ENCODE data around the gene TARBP2. TPM values are rescaled to one million over a fixed set of nuclear protein-coding genes. Genes with fewer than 3 reads are reported as not detected.

The TARBP2 gene, protein sequence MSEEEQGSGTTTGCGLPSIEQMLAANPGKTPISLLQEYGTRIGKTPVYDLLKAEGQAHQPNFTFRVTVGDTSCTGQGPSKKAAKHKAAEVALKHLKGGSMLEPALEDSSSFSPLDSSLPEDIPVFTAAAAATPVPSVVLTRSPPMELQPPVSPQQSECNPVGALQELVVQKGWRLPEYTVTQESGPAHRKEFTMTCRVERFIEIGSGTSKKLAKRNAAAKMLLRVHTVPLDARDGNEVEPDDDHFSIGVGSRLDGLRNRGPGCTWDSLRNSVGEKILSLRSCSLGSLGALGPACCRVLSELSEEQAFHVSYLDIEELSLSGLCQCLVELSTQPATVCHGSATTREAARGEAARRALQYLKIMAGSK
- polyA plus RNA-seq (2013, experiment 1 of 2) = 22.2 TPM
- 24.9 TPM for polyA plus RNA-seq (2013, experiment 2 of 2)

DNA sequence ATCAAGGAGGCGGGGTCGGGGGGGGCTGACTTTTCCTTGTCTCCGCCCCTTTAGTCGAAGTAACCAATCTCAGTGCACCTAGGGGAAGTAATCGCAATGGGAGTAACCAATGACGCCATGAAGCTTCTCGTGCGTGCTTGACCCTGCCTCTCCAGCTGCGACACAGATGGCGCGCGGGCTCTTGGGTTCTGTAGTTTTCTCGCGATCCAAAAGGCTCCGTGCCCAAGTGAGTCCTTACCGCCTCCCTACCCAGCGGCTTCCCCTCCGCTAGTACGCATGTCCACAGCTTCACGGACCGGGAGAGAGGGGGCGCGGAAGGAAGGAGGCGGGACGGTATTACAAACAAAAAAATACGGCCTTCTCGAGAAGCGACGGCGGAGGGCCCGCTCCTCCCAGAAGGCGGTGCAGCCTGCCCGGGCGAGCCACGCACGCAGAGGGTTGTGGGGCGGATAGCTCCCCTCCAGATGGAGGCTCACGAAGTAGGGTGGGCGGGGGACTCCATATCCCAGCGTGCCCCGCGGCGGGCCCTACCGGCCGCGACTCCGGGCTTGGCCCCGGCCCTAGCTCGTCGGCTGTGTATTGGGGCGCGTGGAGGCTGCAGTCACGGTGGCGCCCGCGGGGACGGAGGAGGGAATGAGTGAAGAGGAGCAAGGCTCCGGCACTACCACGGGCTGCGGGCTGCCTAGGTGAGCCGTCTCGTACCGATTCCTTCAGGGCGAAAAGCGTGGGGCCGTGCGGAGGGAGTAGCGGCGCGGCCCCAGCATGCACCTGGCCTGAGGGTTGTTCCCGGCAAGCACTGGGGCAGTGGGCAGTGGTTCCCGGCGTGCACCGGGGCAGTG lies at the start of gene TARBP2:
Gene TARBP2, plus strand, starts transcription at position 508 of the 839 bp plus-strand sequence. Its CDS starts 126 bp downstream, at position 634.
- H3K79me1 ChIP-seq (replicated peaks; ENCODE audit: low read length, poor library complexity, severe bottlenecking) = peaks cover 45% of the 10 kb centered on the region
- H2BK120ac ChIP-seq (ENCODE audit: low read depth, low read length) = peak within 1 kb of the TSS; percentile 80
- peak within 1 kb of the TSS; percentile 98 for H3K27ac ChIP-seq (ENCODE audit: low read length, poor library complexity, severe bottlenecking)
- peak within 1 kb of the TSS; percentile 100 for H3K9ac ChIP-seq (ENCODE audit: low read length)
- H2BK15ac ChIP-seq (ENCODE audit: low read depth, poor library complexity, severe bottlenecking) = peak within 1 kb of the TSS; percentile 100
- peak within 1 kb of the TSS; percentile 87 to 99 for H3K14ac ChIP-seq (ENCODE audit: low read length in 2 of 2)
- H3K4me1 ChIP-seq (ENCODE audit: control insufficient read depth, insufficient read depth, low read depth, low read length) = peaks cover 36% of the 10 kb centered on the region
- peak within 1 kb of the TSS; percentile 87 for H3K4me2 ChIP-seq (ENCODE audit: low read length, poor library complexity, severe bottlenecking)
- peak within 1 kb of the TSS; percentile 58 for H2AK5ac ChIP-seq (ENCODE audit: low read length, severe bottlenecking)
- peak within 1 kb of the TSS; percentile 56 for H2AFZ ChIP-seq (ENCODE audit: low read depth, low read length)
- peak within 1 kb of the TSS; percentile 79 to 94 for H3K4me3 ChIP-seq (ENCODE audit: insufficient read depth in 1 of 2, low read depth in 1 of 2, low read length in 2 of 2)
- peak within 1 kb of the TSS; percentile 83 for H2BK5ac ChIP-seq (ENCODE audit: low read depth, low read length, poor library complexity, severe bottlenecking)
- WGBS = under 1% methylated on average over 70 of the region's 74 CpGs
- H2BK12ac ChIP-seq (ENCODE audit: low read length in 2 of 2) = peak within 1 kb of the TSS; percentile 62 to 73
- no peaks in the 10 kb centered on the region for H3K9me3 ChIP-seq (ENCODE audit: control insufficient read depth, low read length)
- H3K36me3 ChIP-seq (ENCODE audit: control insufficient read depth in 1 of 2, insufficient read depth in 2 of 2, low read depth in 1 of 2, low read length in 2 of 2) = peaks cover 33 to 35% of the 10 kb centered on the region in 2 experiments
- peak within 1 kb of the TSS; percentile 97 to 99 for H3K4ac ChIP-seq (ENCODE audit: low read depth in 1 of 2, low read length in 2 of 2)
- H3K27me3 ChIP-seq (ENCODE audit: control insufficient read depth in 1 of 2, insufficient read depth in 1 of 2, low read length in 2 of 2) = no peaks in the 10 kb centered on the region
- peak; percentile 100 for DNase-seq
- H4K8ac ChIP-seq (ENCODE audit: low read length) = peak within 1 kb of the TSS; percentile 100
- H4K91ac ChIP-seq (ENCODE audit: low read length) = peak within 1 kb of the TSS; percentile 97
- peak within 1 kb of the TSS; percentile 98 to 100 for H3K18ac ChIP-seq (ENCODE audit: low read depth in 1 of 2, low read length in 2 of 2)
- peak within 1 kb of the TSS in 1 of 2 experiments; percentile 50 for H3K23ac ChIP-seq (ENCODE audit: low read length in 2 of 2)

DNA sequence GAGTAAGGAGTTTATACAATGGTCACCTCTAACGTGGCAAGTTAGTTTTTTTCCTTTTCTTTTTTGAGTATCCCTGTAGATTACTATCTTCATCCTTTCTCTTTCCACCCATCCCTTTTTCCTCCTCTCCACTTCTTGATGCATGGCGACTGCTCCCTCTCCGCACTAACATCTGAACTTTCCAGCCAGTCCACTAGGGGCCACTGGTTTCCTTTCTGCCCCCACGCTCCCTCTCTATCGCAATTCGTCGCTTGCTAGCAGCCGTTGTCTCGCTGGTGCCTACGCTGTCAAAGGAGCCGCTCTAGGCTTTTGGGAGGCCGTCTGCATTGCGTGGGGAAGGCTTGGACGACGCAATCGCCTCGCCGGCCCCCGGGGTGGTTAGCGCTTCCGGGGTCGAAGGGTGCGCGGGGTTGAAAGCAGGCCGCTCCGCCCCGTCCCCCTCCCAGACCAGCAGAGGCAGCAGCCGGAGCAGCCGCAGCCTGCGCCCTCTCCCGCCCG lies 49.4 kb upstream of the TARBP2 start, which contains the start of gene PCBP2:
Gene PCBP2, plus strand, starts transcription at position 442 of the 498 bp plus-strand sequence. CDS start 2,699 bp downstream, outside the sequence.
- peaks cover 4% of the 10 kb centered on the region for H3K79me1 ChIP-seq (replicated peaks; ENCODE audit: low read length, poor library complexity, severe bottlenecking)
- peak within 1 kb of the TSS; percentile 86 for H4K8ac ChIP-seq (ENCODE audit: low read length)
- peak within 1 kb of the TSS; percentile 64 for H2BK15ac ChIP-seq (ENCODE audit: low read depth, poor library complexity, severe bottlenecking)
- H3K4ac ChIP-seq (ENCODE audit: low read depth in 1 of 2, low read length in 2 of 2) = peak within 1 kb of the TSS; percentile 95 to 98
- H3K27me3 ChIP-seq (ENCODE audit: control insufficient read depth in 1 of 2, insufficient read depth in 1 of 2, low read length in 2 of 2) = no peaks in the 10 kb centered on the region
- H3K36me3 ChIP-seq (ENCODE audit: control insufficient read depth in 1 of 2, insufficient read depth in 2 of 2, low read depth in 1 of 2, low read length in 2 of 2) = peaks cover 28 to 51% of the 10 kb centered on the region in 2 experiments
- peak within 1 kb of the TSS in 1 of 2 experiments; percentile 97 for H3K14ac ChIP-seq (ENCODE audit: low read length in 2 of 2)
- peak within 1 kb of the TSS; percentile 97 for H4K91ac ChIP-seq (ENCODE audit: low read length)
- H2AFZ ChIP-seq (ENCODE audit: low read depth, low read length) = no peak within 1 kb of the TSS
- H3K4me3 ChIP-seq (ENCODE audit: insufficient read depth in 1 of 2, low read depth in 1 of 2, low read length in 2 of 2) = peak within 1 kb of the TSS; percentile 95
- no peaks in the 10 kb centered on the region for H3K9me3 ChIP-seq (ENCODE audit: control insufficient read depth, low read length)
- peak; percentile 100 for DNase-seq
- H2AK5ac ChIP-seq (ENCODE audit: low read length, severe bottlenecking) = peak within 1 kb of the TSS; percentile 99
- H2BK12ac ChIP-seq (ENCODE audit: low read length in 2 of 2) = no peak within 1 kb of the TSS
- 2% methylated on average over 12 of the region's 32 CpGs for WGBS
- peak within 1 kb of the TSS; percentile 98 to 99 for H3K18ac ChIP-seq (ENCODE audit: low read depth in 1 of 2, low read length in 2 of 2)
- H3K4me2 ChIP-seq (ENCODE audit: low read length, poor library complexity, severe bottlenecking) = peak within 1 kb of the TSS; percentile 81
- peak within 1 kb of the TSS; percentile 99 for H3K9ac ChIP-seq (ENCODE audit: low read length)
- H3K27ac ChIP-seq (ENCODE audit: low read length, poor library complexity, severe bottlenecking) = peak within 1 kb of the TSS; percentile 100
- H3K23ac ChIP-seq (ENCODE audit: low read length in 2 of 2) = no peak within 1 kb of the TSS
- H2BK120ac ChIP-seq (ENCODE audit: low read depth, low read length) = peak within 1 kb of the TSS; percentile 55
- H3K4me1 ChIP-seq (ENCODE audit: control insufficient read depth, insufficient read depth, low read depth, low read length) = peaks cover 5% of the 10 kb centered on the region
- peak within 1 kb of the TSS; percentile 87 for H2BK5ac ChIP-seq (ENCODE audit: low read depth, low read length, poor library complexity, severe bottlenecking)

DNA sequence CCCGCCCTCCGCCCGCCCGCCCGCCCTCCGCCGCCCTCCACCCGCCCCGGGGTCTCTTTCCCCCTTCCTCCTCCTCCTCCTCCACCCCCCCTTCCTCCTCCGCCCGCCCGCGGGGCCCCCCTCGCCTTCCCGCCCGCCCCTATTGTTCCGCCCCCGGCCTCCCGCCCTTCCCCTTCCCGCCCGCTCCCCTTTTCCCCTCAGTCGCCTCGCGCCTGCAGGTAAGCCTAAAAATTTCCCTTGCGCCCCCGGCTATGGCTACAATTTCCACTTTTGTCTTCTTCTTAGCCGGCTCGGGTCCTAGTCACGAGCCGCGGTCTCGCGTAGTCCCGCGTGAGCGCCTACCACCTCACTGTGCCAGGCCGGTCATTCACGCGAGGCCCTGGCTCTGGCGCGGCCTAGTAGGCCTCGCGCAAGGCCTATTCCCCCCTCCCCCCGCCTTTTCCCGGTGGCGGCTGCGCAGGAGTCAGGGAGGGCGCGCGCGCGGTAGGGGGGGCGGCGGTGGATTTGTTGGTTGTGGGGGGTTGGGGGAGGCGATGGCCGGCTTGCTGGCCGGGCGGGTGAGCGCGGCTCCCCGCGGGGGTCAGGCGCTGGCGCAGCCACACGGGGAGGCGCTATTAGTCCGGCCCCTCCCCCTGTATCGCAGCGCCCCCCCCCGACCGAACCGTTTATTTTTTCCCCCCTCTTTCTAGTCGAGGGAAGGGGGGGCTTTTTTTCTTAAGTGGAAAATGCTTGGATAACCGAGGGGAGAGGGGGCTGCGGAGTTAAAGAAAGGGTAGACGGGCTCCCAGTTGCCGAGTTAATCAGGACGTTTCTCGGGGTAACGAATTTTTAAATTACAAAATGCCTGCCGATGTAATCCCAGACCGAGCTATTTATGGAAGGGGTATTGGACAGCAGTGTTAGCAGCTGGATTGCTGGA lies 48.7 kb upstream of the TARBP2 start:
- Histone ChIP-seq H2BK15ac (ENCODE audit: low read depth, poor library complexity, severe bottlenecking) (peak overlapping the region; percentile 64), H2BK12ac (ENCODE audit: low read length in 2 of 2) (no peak overlapping the region), H3K36me3 (ENCODE audit: control insufficient read depth in 1 of 2, insufficient read depth in 2 of 2, low read depth in 1 of 2, low read length in 2 of 2) (peaks cover 29 to 51% of the 10 kb centered on the region in 2 experiments), H3K14ac (ENCODE audit: low read length in 2 of 2) (peak overlapping the region in 1 of 2 experiments; percentile 97), H3K9me3 (ENCODE audit: control insufficient read depth, low read length) (no peaks in the 10 kb centered on the region), H2AK5ac (ENCODE audit: low read length, severe bottlenecking) (peak overlapping the region; percentile 99), H3K9ac (ENCODE audit: low read length) (peak overlapping the region; percentile 99), H4K8ac (ENCODE audit: low read length) (peak overlapping the region; percentile 86), H3K4me2 (ENCODE audit: low read length, poor library complexity, severe bottlenecking) (peak overlapping the region; percentile 81), H2BK5ac (ENCODE audit: low read depth, low read length, poor library complexity, severe bottlenecking) (peak overlapping the region; percentile 87), H3K4me3 (ENCODE audit: insufficient read depth in 1 of 2, low read depth in 1 of 2, low read length in 2 of 2) (peak overlapping the region; percentile 95), H2BK120ac (ENCODE audit: low read depth, low read length) (peak overlapping the region; percentile 55), H3K23ac (ENCODE audit: low read length in 2 of 2) (no peak overlapping the region), H3K4ac (ENCODE audit: low read depth in 1 of 2, low read length in 2 of 2) (peak overlapping the region; percentile 95 to 98), H3K4me1 (ENCODE audit: control insufficient read depth, insufficient read depth, low read depth, low read length) (peaks cover 6% of the 10 kb centered on the region), H4K91ac (ENCODE audit: low read length) (peak overlapping the region; percentile 97), H3K18ac (ENCODE audit: low read depth in 1 of 2, low read length in 2 of 2) (peak overlapping the region; percentile 98 to 99), H3K27me3 (ENCODE audit: control insufficient read depth in 1 of 2, insufficient read depth in 1 of 2, low read length in 2 of 2) (no peaks in the 10 kb centered on the region), H3K27ac (ENCODE audit: low read length, poor library complexity, severe bottlenecking) (peak overlapping the region; percentile 100), H2AFZ (ENCODE audit: low read depth, low read length) (no peak overlapping the region), H3K79me1 (replicated peaks; ENCODE audit: low read length, poor library complexity, severe bottlenecking) (peaks cover 4% of the 10 kb centered on the region)
- DNase-seq = peak; percentile 92
- WGBS = 2% methylated on average over 27 of the region's 82 CpGs
